GM21526 (cell line): ENCODE data around the gene NMNAT3.
"Not testable (repeated sequence)": the region's sequence is repeated elsewhere in the genome, so short reads cannot be mapped to it uniquely, and the experiment has no call there.

Source experiments
- ATAC-seq: cut with Tn5 transposase; IDR thresholded peaks from one replicate; pipeline ENCODE4 v1.9.1; 2021; ENCODE audit warnings: moderate library complexity; ENCODE audit not compliant: unreplicated experiment, low FRiP score

NMNAT3 gene

GRCh38 chr3:139640456-139640855 is 37.3 kb downstream of the NMNAT3 start:
- ATAC-seq: no peak

- ATAC-seq: no peak
These were observed 38.1 kb downstream of the NMNAT3 start for GRCh38 chr3:139639662-139640061.

- no peak for ATAC-seq
These were observed 39.3 kb downstream of the NMNAT3 start for GRCh38 chr3:139638518-139638917.

GRCh38 chr3:139636511-139636910 is 41.3 kb downstream of the NMNAT3 start:
- ATAC-seq: no peak

GRCh38 chr3:139634111-139634635 is 43.6 kb downstream of the NMNAT3 start:
- no peak for ATAC-seq

GRCh38 chr3:139633511-139633910 is 44.3 kb downstream of the NMNAT3 start:
- ATAC-seq: no peak

GRCh38 chr3:139630542-139630941 is 47.2 kb downstream of the NMNAT3 start:
- no peak for ATAC-seq

- peak; percentile 75 for ATAC-seq
These were observed 48.7 kb downstream of the NMNAT3 start for GRCh38 chr3:139629033-139629432.

GRCh38 chr3:139627759-139628158 is 50.0 kb downstream of the NMNAT3 start:
- ATAC-seq: no peak

- no peak for ATAC-seq
These were observed 57.3 kb downstream of the NMNAT3 start for GRCh38 chr3:139620438-139620837.

GRCh38 chr3:139619484-139619883 is 58.3 kb downstream of the NMNAT3 start:
- no peak for ATAC-seq

- ATAC-seq: no peak
These were observed 60.0 kb downstream of the NMNAT3 start for GRCh38 chr3:139617672-139618268.

GRCh38 chr3:139611528-139611927 is 66.2 kb downstream of the NMNAT3 start:
- ATAC-seq: no peak

- ATAC-seq: no peak
These were observed 66.9 kb downstream of the NMNAT3 start for GRCh38 chr3:139610886-139611285.

- ATAC-seq: no peak
These were observed 68.8 kb downstream of the NMNAT3 start for GRCh38 chr3:139608924-139609323.

- no peak for ATAC-seq
These were observed 69.7 kb downstream of the NMNAT3 start for GRCh38 chr3:139608108-139608380.

- ATAC-seq: no peak
These were observed 70.3 kb downstream of the NMNAT3 start for GRCh38 chr3:139607257-139608107.

- no peak for ATAC-seq
These were observed 75.8 kb downstream of the NMNAT3 start for GRCh38 chr3:139602003-139602402.

GRCh38 chr3:139601191-139601961 is 76.4 kb downstream of the NMNAT3 start:
- no peak for ATAC-seq

- ATAC-seq: no peak
These were observed 79.8 kb downstream of the NMNAT3 start for GRCh38 chr3:139597947-139598346.

- not testable (repeated sequence) for ATAC-seq
These were observed 86.6 kb downstream of the NMNAT3 start for GRCh38 chr3:139591186-139591585.
